Measurements from ENCODE around the gene FSTL3.
"Not testable (repeated sequence)": the region's sequence is repeated elsewhere in the genome, so short reads cannot be mapped to it uniquely, and the experiment has no call there.

- TF ChIP-seq CTCF, POLR2A (IDR thresholded peaks at IDR 0.05): not testable (repeated sequence)
Observed at GRCh38 chr19:629515-629914, 46.7 kb upstream of the FSTL3 start.

Data from lower leg skin (tissue), 3 donors.